ENCODE results near the gene PPT2.

PPT2 gene

GRCh38 chr6:32120573-32121059 lies 33.3 kb upstream of the PPT2 start:
- Histone ChIP-seq H2BK120ac (ENCODE audit: low read depth, low read length) (no peak overlapping the region), H3K4me2 (ENCODE audit: insufficient read depth, low read length, poor library complexity, severe bottlenecking) (no peak overlapping the region), H3K36me3 (replicated peaks in 1 of 2; ENCODE audit: control insufficient read depth in 2 of 2, insufficient read depth in 2 of 2, low read length in 2 of 2) (peaks cover 52 to 85% of the 10 kb centered on the region in 2 donors), H3K79me1 (ENCODE audit: low read depth, low read length) (peaks cover 5% of the 10 kb centered on the region), H2BK15ac (ENCODE audit: low read length) (no peak overlapping the region), H2BK5ac (ENCODE audit: low read length) (no peak overlapping the region), H3K18ac (ENCODE audit: low read length) (no peak overlapping the region), H2AK5ac (ENCODE audit: low read depth, low read length) (no peak overlapping the region), H3K4me3 (ENCODE audit: low read length in 2 of 2) (no peak overlapping the region), H3K9me3 (replicated peaks in 1 of 2; ENCODE audit: control insufficient read depth in 2 of 2, insufficient read depth in 1 of 2, low read depth in 1 of 2, low read length in 2 of 2) (no peaks in the 10 kb centered on the region), H4K8ac (ENCODE audit: low read depth, low read length) (no peak overlapping the region), H2AFZ (ENCODE audit: low read length) (no peak overlapping the region), H3K4me1 (ENCODE audit: control insufficient read depth in 2 of 2, insufficient read depth in 1 of 2, low read depth in 1 of 2, low read length in 2 of 2) (peaks cover 0 to 5% of the 10 kb centered on the region in 2 donors), H3K4ac (ENCODE audit: low read length) (no peak overlapping the region), H3K14ac (ENCODE audit: low read length) (no peak overlapping the region), H3K27me3 (ENCODE audit: control insufficient read depth in 3 of 3, insufficient read depth in 3 of 3, low read depth in 1 of 3, low read length in 3 of 3) (no peaks in the 10 kb centered on the region), H2BK12ac (ENCODE audit: low read length) (no peak overlapping the region), H3K27ac (replicated peaks; ENCODE audit: low read length) (no peak overlapping the region), H3K9ac (ENCODE audit: low read depth, low read length, poor library complexity) (no peak overlapping the region), H3K23ac (ENCODE audit: low read depth, low read length, poor library complexity) (no peak overlapping the region), H4K91ac (ENCODE audit: low read depth, low read length, poor library complexity) (no peak overlapping the region)
- no peak for DNase-seq (ENCODE audit: low spot score)
- no CpG with 5 or more reads among the region's 12 CpGs for WGBS, 2 donors (ENCODE audit: extremely low coverage in 2 of 2, insufficient read length in 2 of 2, insufficient replicate concordance in 1 of 2)

DNA sequence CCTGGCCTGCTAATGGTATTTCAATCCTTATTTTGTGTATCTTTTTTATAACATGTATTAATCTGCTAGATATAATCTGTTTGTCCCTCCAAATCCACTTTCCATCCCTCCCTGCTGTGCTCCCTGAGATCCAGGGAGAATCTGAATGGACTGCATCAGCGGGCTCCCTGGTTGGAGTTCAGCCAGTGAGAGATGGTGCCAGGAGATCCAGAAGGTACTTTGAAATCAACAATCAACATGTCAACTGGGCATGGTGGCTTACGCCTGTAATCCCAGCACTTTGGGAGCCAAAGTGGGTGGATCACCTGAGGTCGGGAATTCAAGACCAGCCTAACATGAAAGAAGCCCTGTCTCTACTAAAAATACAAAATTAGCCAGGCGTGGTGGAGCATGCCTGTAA lies 30.3 kb upstream of the PPT2 start:
- no peak overlapping the region for H2BK120ac ChIP-seq (ENCODE audit: low read depth, low read length)
- H3K36me3 ChIP-seq (replicated peaks in 1 of 2; ENCODE audit: control insufficient read depth in 2 of 2, insufficient read depth in 2 of 2, low read length in 2 of 2): peaks cover 31 to 69% of the 10 kb centered on the region in 2 donors
- no CpG with 5 or more reads among the region's 4 CpGs for WGBS, 2 donors (ENCODE audit: extremely low coverage in 2 of 2, insufficient read length in 2 of 2, insufficient replicate concordance in 1 of 2)
- H2BK12ac ChIP-seq (ENCODE audit: low read length): no peak overlapping the region
- H3K4ac ChIP-seq (ENCODE audit: low read length): no peak overlapping the region
- no peak overlapping the region for H3K14ac ChIP-seq (ENCODE audit: low read length)
- H2BK15ac ChIP-seq (ENCODE audit: low read length): no peak overlapping the region
- no peak overlapping the region for H4K91ac ChIP-seq (ENCODE audit: low read depth, low read length, poor library complexity)
- DNase-seq (ENCODE audit: low spot score): no peak
- H4K8ac ChIP-seq (ENCODE audit: low read depth, low read length): no peak overlapping the region
- no peak overlapping the region for H2BK5ac ChIP-seq (ENCODE audit: low read length)
- H3K9ac ChIP-seq (ENCODE audit: low read depth, low read length, poor library complexity): no peak overlapping the region
- no peak overlapping the region for H3K23ac ChIP-seq (ENCODE audit: low read depth, low read length, poor library complexity)
- peaks cover 4% of the 10 kb centered on the region for H3K79me1 ChIP-seq (ENCODE audit: low read depth, low read length)
- H3K4me1 ChIP-seq (ENCODE audit: control insufficient read depth in 2 of 2, insufficient read depth in 1 of 2, low read depth in 1 of 2, low read length in 2 of 2): peaks cover 8 to 15% of the 10 kb centered on the region in 2 donors
- H3K4me2 ChIP-seq (ENCODE audit: insufficient read depth, low read length, poor library complexity, severe bottlenecking): no peak overlapping the region
- H3K18ac ChIP-seq (ENCODE audit: low read length): no peak overlapping the region
- no peaks in the 10 kb centered on the region for H3K27me3 ChIP-seq (ENCODE audit: control insufficient read depth in 3 of 3, insufficient read depth in 3 of 3, low read depth in 1 of 3, low read length in 3 of 3)
- H3K27ac ChIP-seq (replicated peaks; ENCODE audit: low read length): no peak overlapping the region
- no peak overlapping the region for H3K4me3 ChIP-seq (ENCODE audit: low read length in 2 of 2)
- H3K9me3 ChIP-seq (replicated peaks in 1 of 2; ENCODE audit: control insufficient read depth in 2 of 2, insufficient read depth in 1 of 2, low read depth in 1 of 2, low read length in 2 of 2): no peaks in the 10 kb centered on the region
- H2AK5ac ChIP-seq (ENCODE audit: low read depth, low read length): no peak overlapping the region
- no peak overlapping the region for H2AFZ ChIP-seq (ENCODE audit: low read length)

GRCh38 chr6:32126880-32127279 lies 27.1 kb upstream of the PPT2 start:
- no peak for DNase-seq (ENCODE audit: low spot score)
- H4K91ac ChIP-seq (ENCODE audit: low read depth, low read length, poor library complexity): no peak overlapping the region
- H2BK5ac ChIP-seq (ENCODE audit: low read length): no peak overlapping the region
- no peak overlapping the region for H3K4ac ChIP-seq (ENCODE audit: low read length)
- no peak overlapping the region for H3K4me2 ChIP-seq (ENCODE audit: insufficient read depth, low read length, poor library complexity, severe bottlenecking)
- H3K27me3 ChIP-seq (ENCODE audit: control insufficient read depth in 3 of 3, insufficient read depth in 3 of 3, low read depth in 1 of 3, low read length in 3 of 3): no peaks in the 10 kb centered on the region
- H3K4me1 ChIP-seq (ENCODE audit: control insufficient read depth in 2 of 2, insufficient read depth in 1 of 2, low read depth in 1 of 2, low read length in 2 of 2): peaks cover 11 to 18% of the 10 kb centered on the region in 2 donors
- no peak overlapping the region for H2BK15ac ChIP-seq (ENCODE audit: low read length)
- H3K14ac ChIP-seq (ENCODE audit: low read length): no peak overlapping the region
- H3K79me1 ChIP-seq (ENCODE audit: low read depth, low read length): peaks cover 10% of the 10 kb centered on the region
- H3K4me3 ChIP-seq (ENCODE audit: low read length in 2 of 2): peak overlapping the region; percentile 93 to 97
- no peak overlapping the region for H3K23ac ChIP-seq (ENCODE audit: low read depth, low read length, poor library complexity)
- peak overlapping the region; percentile 88 for H3K9ac ChIP-seq (ENCODE audit: low read depth, low read length, poor library complexity)
- H2BK120ac ChIP-seq (ENCODE audit: low read depth, low read length): no peak overlapping the region
- WGBS, 2 donors (ENCODE audit: extremely low coverage in 2 of 2, insufficient read length in 2 of 2, insufficient replicate concordance in 1 of 2): no CpG with 5 or more reads among the region's 8 CpGs
- no peaks in the 10 kb centered on the region for H3K9me3 ChIP-seq (replicated peaks in 1 of 2; ENCODE audit: control insufficient read depth in 2 of 2, insufficient read depth in 1 of 2, low read depth in 1 of 2, low read length in 2 of 2)
- H3K18ac ChIP-seq (ENCODE audit: low read length): no peak overlapping the region
- no peak overlapping the region for H4K8ac ChIP-seq (ENCODE audit: low read depth, low read length)
- no peak overlapping the region for H3K27ac ChIP-seq (replicated peaks; ENCODE audit: low read length)
- no peak overlapping the region for H2BK12ac ChIP-seq (ENCODE audit: low read length)
- peaks cover 17 to 43% of the 10 kb centered on the region in 2 donors for H3K36me3 ChIP-seq (replicated peaks in 1 of 2; ENCODE audit: control insufficient read depth in 2 of 2, insufficient read depth in 2 of 2, low read length in 2 of 2)
- H2AFZ ChIP-seq (ENCODE audit: low read length): no peak overlapping the region
- no peak overlapping the region for H2AK5ac ChIP-seq (ENCODE audit: low read depth, low read length)

GRCh38 chr6:32127409-32127716 lies 26.6 kb upstream of the PPT2 start:
- H3K79me1 ChIP-seq (ENCODE audit: low read depth, low read length): peaks cover 10% of the 10 kb centered on the region
- H3K9me3 ChIP-seq (replicated peaks in 1 of 2; ENCODE audit: control insufficient read depth in 2 of 2, insufficient read depth in 1 of 2, low read depth in 1 of 2, low read length in 2 of 2): no peaks in the 10 kb centered on the region
- H2BK15ac ChIP-seq (ENCODE audit: low read length): no peak overlapping the region
- H3K14ac ChIP-seq (ENCODE audit: low read length): no peak overlapping the region
- peak overlapping the region; percentile 93 to 97 for H3K4me3 ChIP-seq (ENCODE audit: low read length in 2 of 2)
- H2BK120ac ChIP-seq (ENCODE audit: low read depth, low read length): no peak overlapping the region
- no peak overlapping the region for H3K4ac ChIP-seq (ENCODE audit: low read length)
- H2AK5ac ChIP-seq (ENCODE audit: low read depth, low read length): peak overlapping the region; percentile 49
- no peak overlapping the region for H3K18ac ChIP-seq (ENCODE audit: low read length)
- H3K23ac ChIP-seq (ENCODE audit: low read depth, low read length, poor library complexity): no peak overlapping the region
- no peak for DNase-seq (ENCODE audit: low spot score)
- H2AFZ ChIP-seq (ENCODE audit: low read length): peak overlapping the region; percentile 92
- peak overlapping the region; percentile 80 for H3K4me2 ChIP-seq (ENCODE audit: insufficient read depth, low read length, poor library complexity, severe bottlenecking)
- no peaks in the 10 kb centered on the region for H3K27me3 ChIP-seq (ENCODE audit: control insufficient read depth in 3 of 3, insufficient read depth in 3 of 3, low read depth in 1 of 3, low read length in 3 of 3)
- H2BK5ac ChIP-seq (ENCODE audit: low read length): peak overlapping the region; percentile 92
- H4K91ac ChIP-seq (ENCODE audit: low read depth, low read length, poor library complexity): no peak overlapping the region
- no peak overlapping the region for H4K8ac ChIP-seq (ENCODE audit: low read depth, low read length)
- WGBS, 2 donors (ENCODE audit: extremely low coverage in 2 of 2, insufficient read length in 2 of 2, insufficient replicate concordance in 1 of 2): no CpG with 5 or more reads among the region's 9 CpGs
- peaks cover 11 to 18% of the 10 kb centered on the region in 2 donors for H3K4me1 ChIP-seq (ENCODE audit: control insufficient read depth in 2 of 2, insufficient read depth in 1 of 2, low read depth in 1 of 2, low read length in 2 of 2)
- peak overlapping the region; percentile 88 for H3K9ac ChIP-seq (ENCODE audit: low read depth, low read length, poor library complexity)
- H3K27ac ChIP-seq (replicated peaks; ENCODE audit: low read length): peak overlapping the region; percentile 96
- H2BK12ac ChIP-seq (ENCODE audit: low read length): no peak overlapping the region
- H3K36me3 ChIP-seq (replicated peaks in 1 of 2; ENCODE audit: control insufficient read depth in 2 of 2, insufficient read depth in 2 of 2, low read length in 2 of 2): peaks cover 14 to 38% of the 10 kb centered on the region in 2 donors
